GM11168 (cell line): Measurements from ENCODE around the gene PSORS1C1.
"Not testable (repeated sequence)": the region's sequence is repeated elsewhere in the genome, so short reads cannot be mapped to it uniquely, and the experiment has no call there.

ENCODE experiments used
- in situ Hi-C: fragments of 300-500 bp; cut with MboI; formaldehyde crosslinking; loops from one replicate; pipeline ENCODE4 v1.12.0; 2022; ENCODE audit warnings: low sequenced_read_pairs; ENCODE audit not compliant: unreplicated experiment

PSORS1C1 gene

GRCh38 chr6:31170987-31171671, 56.5 kb downstream of the PSORS1C1 start:
- in situ Hi-C loops, result no loop called here

- in situ Hi-C loops, result no loop called here
These were observed 57.6 kb downstream of the PSORS1C1 start for GRCh38 chr6:31171931-31172905.

- in situ Hi-C loops, result no loop called here
These were observed 58.4 kb downstream of the PSORS1C1 start for GRCh38 chr6:31172973-31173384.

- in situ Hi-C loops, result no loop called here
These were observed 58.8 kb downstream of the PSORS1C1 start for GRCh38 chr6:31173406-31173805.

GRCh38 chr6:31174378-31174777, 59.8 kb downstream of the PSORS1C1 start:
- in situ Hi-C loops, result no loop called here

- in situ Hi-C loops, result no loop called here
These were observed 61.4 kb downstream of the PSORS1C1 start for GRCh38 chr6:31175971-31176370.

- in situ Hi-C loops, result no loop called here
These were observed 63.8 kb downstream of the PSORS1C1 start for GRCh38 chr6:31178143-31179041.

- in situ Hi-C loops, result no loop called here
These were observed 64.4 kb downstream of the PSORS1C1 start for GRCh38 chr6:31179042-31179386.

GRCh38 chr6:31179896-31180295, 65.3 kb downstream of the PSORS1C1 start:
- in situ Hi-C loops, result no loop called here

- in situ Hi-C loops, result no loop called here
These were observed 65.9 kb downstream of the PSORS1C1 start for GRCh38 chr6:31180500-31180899.

- in situ Hi-C loops, result not testable (repeated sequence)
These were observed 68.7 kb downstream of the PSORS1C1 start for GRCh38 chr6:31183287-31183686.

- in situ Hi-C loops, result not testable (repeated sequence)
These were observed 69.3 kb downstream of the PSORS1C1 start for GRCh38 chr6:31183859-31184258.

- in situ Hi-C loops, result not testable (repeated sequence)
These were observed 71.1 kb downstream of the PSORS1C1 start for GRCh38 chr6:31185695-31186051.

- in situ Hi-C loops, result no loop called here
These were observed 71.6 kb downstream of the PSORS1C1 start for GRCh38 chr6:31186052-31186734.

- in situ Hi-C loops, result no loop called here
These were observed 73.2 kb downstream of the PSORS1C1 start for GRCh38 chr6:31187780-31188194.

GRCh38 chr6:31189223-31189622, 74.6 kb downstream of the PSORS1C1 start:
- in situ Hi-C loops, result not testable (repeated sequence)
